K562 (cell line): ENCODE results near the gene IMMP2L.

Experiments used
- COPS2 ChIP-seq: fragments of 450-650 bp; conservative IDR thresholded peaks from 2 replicates; pipeline ENCODE4 v1.6.1; 2016; ENCODE audit warnings: mild to moderate bottlenecking, moderate library complexity
- DMBX1 ChIP-seq: fragments of 250-450 bp; sonication (Bioruptor Pico); IDR thresholded peaks from 2 replicates; pipeline ENCODE4 v1.8.0; 2022; ENCODE audit warnings: inconsistent platforms, mild to moderate bottlenecking, moderate library complexity, borderline replicate concordance
- KLF13 ChIP-seq: fragments of 450-650 bp; IDR thresholded peaks from 2 replicates; pipeline ENCODE4 v1.6.1; 2016; ENCODE audit warnings: missing genetic modification characterization, low read depth, mild to moderate bottlenecking, missing compliant biosample characterization, moderate library complexity, borderline replicate concordance
- MAFK ChIP-seq: IDR thresholded peaks from 2 replicates; pipeline ENCODE4 v1.6.1; 2011; ENCODE audit warnings: low read length, improper control_type of control experiment
- MED1 ChIP-seq: sonication (generic); formaldehyde crosslinking; IDR thresholded peaks from 2 replicates; pipeline ENCODE4 v1.8.1; 2023; ENCODE audit warnings: missing genetic modification reagents, borderline replicate concordance
- MTF1 ChIP-seq: fragments of 250-450 bp; sonication (Bioruptor Pico); IDR thresholded peaks from 2 replicates; pipeline ENCODE4 v1.9.0; 2021; ENCODE audit warnings: moderate library complexity, mild to moderate bottlenecking, inconsistent platforms, borderline replicate concordance
- POLR2A ChIP-seq: fragments of 450-650 bp; conservative IDR thresholded peaks from 2 replicates; pipeline ENCODE4 v1.6.1; 2016
- PTRF ChIP-seq: fragments of 450-650 bp; IDR thresholded peaks from 2 replicates; pipeline ENCODE4 v1.6.1; 2016; ENCODE audit warnings: mild to moderate bottlenecking, missing genetic modification characterization, missing compliant biosample characterization
- SPI1 ChIP-seq: IDR thresholded peaks from 2 replicates; pipeline ENCODE4 v1.6.1; 2011; ENCODE audit warnings: low read depth, low read length, control low read depth, borderline replicate concordance
- TOE1 ChIP-seq, 2 experiments: fragments of 450-650 bp in 1 of 2; sonication (generic) in 1 of 2; formaldehyde crosslinking in 1 of 2; IDR thresholded peaks; 2 replicates each; pipeline versions ENCODE4 v1.7.1 to v1.8.0; 2016 to 2022; ENCODE audit warnings: borderline replicate concordance in 2 of 2, mild to moderate bottlenecking in 2 of 2, antibody characterized with exemption in 1 of 2, inconsistent platforms in 1 of 2, low read depth in 1 of 2, missing genetic modification reagents in 1 of 2, moderate library complexity in 1 of 2
- USF1 ChIP-seq: sonication (generic); formaldehyde crosslinking; IDR thresholded peaks from 2 replicates; pipeline ENCODE4 v1.9.0; 2022; ENCODE audit warnings: mild to moderate bottlenecking, missing genetic modification reagents
- ZNF253 ChIP-seq: fragments of 250-450 bp; sonication (Bioruptor Pico); conservative IDR thresholded peaks from 2 replicates; pipeline ENCODE4 v1.6.1; 2021; ENCODE audit warnings: mild to moderate bottlenecking
- ZZZ3 ChIP-seq: fragments of 450-650 bp; IDR thresholded peaks from 2 replicates; pipeline ENCODE4 v1.6.1; 2016; ENCODE audit warnings: antibody characterized with exemption, mild to moderate bottlenecking, moderate library complexity
- TF ChIP-seq, protein P1 (sequence below), 3 experiments: IDR thresholded peaks in 2 of 3; conservative IDR thresholded peaks in 1 of 3; 2 replicates each; pipeline ENCODE4 v1.5.1; 2011 to 2012; ENCODE audit warnings: low read length in 3 of 3, mild to moderate bottlenecking in 3 of 3, control low read depth in 2 of 3, improper control_type of control experiment in 1 of 3, inconsistent platforms in 1 of 3, low read depth in 1 of 3, mixed read lengths in 1 of 3, moderate library complexity in 1 of 3; ENCODE audit not compliant: insufficient read depth in 2 of 3

- no peak for TF ChIP-seq POLR2A
- no peak for TF ChIP-seq USF1 (CRISPR knock-in tag)
- TF ChIP-seq, protein P1, sequence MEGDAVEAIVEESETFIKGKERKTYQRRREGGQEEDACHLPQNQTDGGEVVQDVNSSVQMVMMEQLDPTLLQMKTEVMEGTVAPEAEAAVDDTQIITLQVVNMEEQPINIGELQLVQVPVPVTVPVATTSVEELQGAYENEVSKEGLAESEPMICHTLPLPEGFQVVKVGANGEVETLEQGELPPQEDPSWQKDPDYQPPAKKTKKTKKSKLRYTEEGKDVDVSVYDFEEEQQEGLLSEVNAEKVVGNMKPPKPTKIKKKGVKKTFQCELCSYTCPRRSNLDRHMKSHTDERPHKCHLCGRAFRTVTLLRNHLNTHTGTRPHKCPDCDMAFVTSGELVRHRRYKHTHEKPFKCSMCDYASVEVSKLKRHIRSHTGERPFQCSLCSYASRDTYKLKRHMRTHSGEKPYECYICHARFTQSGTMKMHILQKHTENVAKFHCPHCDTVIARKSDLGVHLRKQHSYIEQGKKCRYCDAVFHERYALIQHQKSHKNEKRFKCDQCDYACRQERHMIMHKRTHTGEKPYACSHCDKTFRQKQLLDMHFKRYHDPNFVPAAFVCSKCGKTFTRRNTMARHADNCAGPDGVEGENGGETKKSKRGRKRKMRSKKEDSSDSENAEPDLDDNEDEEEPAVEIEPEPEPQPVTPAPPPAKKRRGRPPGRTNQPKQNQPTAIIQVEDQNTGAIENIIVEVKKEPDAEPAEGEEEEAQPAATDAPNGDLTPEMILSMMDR (IDR thresholded peaks at IDR 0.05 in 2 of 3, conservative IDR thresholded peaks at IDR 0.05 in 1 of 3; ENCODE audit: insufficient read depth in 2 of 3, low read depth in 1 of 3, low read length in 3 of 3), result no peak
- no peak for TF ChIP-seq KLF13 (tag)
- no peak for TF ChIP-seq MED1
- no peak for TF ChIP-seq PTRF (tag)
- TF ChIP-seq SPI1, result no peak
- no peak for TF ChIP-seq TOE1 (IDR thresholded peaks at IDR 0.05; ENCODE audit: borderline replicate concordance)
- no peak for TF ChIP-seq TOE1 (CRISPR knock-in tag; IDR thresholded peaks at IDR 0.05; ENCODE audit: borderline replicate concordance, low read depth)
- TF ChIP-seq ZZZ3, result no peak
- no peak for TF ChIP-seq MAFK
- no peak for TF ChIP-seq COPS2
- TF ChIP-seq ZNF253 (CRISPR knock-in tag), result no peak
- no peak for TF ChIP-seq DMBX1 (CRISPR knock-in tag)
- TF ChIP-seq MTF1 (CRISPR knock-in tag), result no peak
Measured at GRCh38 chr7:111235709-111236108, 326.6 kb downstream of the IMMP2L start.
